Measurements from ENCODE around the gene PLEKHG5.

DNA sequence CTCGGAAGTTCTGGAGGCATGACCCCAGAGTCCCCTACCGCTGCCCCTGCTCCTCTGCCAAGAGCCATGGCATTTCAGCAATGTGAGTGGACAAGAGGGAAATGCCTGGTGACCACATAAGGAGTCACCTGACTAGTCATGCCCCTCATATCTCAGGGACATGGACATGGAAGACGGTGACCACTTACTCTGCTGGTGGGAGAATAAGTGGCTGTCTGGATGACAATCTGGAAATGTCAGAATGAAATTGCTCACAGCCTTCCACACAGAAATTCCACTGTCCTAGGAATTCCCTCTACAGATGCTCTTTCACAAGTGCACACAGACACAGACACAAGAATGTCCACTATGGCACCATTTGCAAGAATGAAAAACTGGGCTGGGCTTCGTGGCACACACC is 24.3 kb upstream of the PLEKHG5 start:
- TF ChIP-seq, protein P1, sequence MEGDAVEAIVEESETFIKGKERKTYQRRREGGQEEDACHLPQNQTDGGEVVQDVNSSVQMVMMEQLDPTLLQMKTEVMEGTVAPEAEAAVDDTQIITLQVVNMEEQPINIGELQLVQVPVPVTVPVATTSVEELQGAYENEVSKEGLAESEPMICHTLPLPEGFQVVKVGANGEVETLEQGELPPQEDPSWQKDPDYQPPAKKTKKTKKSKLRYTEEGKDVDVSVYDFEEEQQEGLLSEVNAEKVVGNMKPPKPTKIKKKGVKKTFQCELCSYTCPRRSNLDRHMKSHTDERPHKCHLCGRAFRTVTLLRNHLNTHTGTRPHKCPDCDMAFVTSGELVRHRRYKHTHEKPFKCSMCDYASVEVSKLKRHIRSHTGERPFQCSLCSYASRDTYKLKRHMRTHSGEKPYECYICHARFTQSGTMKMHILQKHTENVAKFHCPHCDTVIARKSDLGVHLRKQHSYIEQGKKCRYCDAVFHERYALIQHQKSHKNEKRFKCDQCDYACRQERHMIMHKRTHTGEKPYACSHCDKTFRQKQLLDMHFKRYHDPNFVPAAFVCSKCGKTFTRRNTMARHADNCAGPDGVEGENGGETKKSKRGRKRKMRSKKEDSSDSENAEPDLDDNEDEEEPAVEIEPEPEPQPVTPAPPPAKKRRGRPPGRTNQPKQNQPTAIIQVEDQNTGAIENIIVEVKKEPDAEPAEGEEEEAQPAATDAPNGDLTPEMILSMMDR (conservative IDR thresholded peaks at IDR 0.05; ENCODE audit: low read depth, low read length) = no peak
- no peak for TF ChIP-seq EZH2phosphoT487 (IDR thresholded peaks at IDR 0.05; ENCODE audit: borderline replicate concordance, low read length)

Measured in PC-3 (cell line).